OCI-LY7 (cell line): ENCODE results near the gene DAB1.

Source experiments
- EZH2phosphoT487 ChIP-seq: fragments of 200-600 bp; sonication (generic); IDR thresholded peaks from 2 replicates; pipeline ENCODE4 v1.6.1; 2018; ENCODE audit warnings: low read depth, borderline replicate concordance, mild to moderate bottlenecking, mixed run types, antibody characterized with exemption, low read length, moderate library complexity, mixed read lengths
- TF ChIP-seq, protein P1 (sequence below): fragments of 200-600 bp; sonication (generic); conservative IDR thresholded peaks from 2 replicates; pipeline ENCODE4 v1.5.1; 2014; ENCODE audit warnings: mild to moderate bottlenecking, antibody characterized with exemption, low read length, moderate library complexity, mixed read lengths

DNA sequence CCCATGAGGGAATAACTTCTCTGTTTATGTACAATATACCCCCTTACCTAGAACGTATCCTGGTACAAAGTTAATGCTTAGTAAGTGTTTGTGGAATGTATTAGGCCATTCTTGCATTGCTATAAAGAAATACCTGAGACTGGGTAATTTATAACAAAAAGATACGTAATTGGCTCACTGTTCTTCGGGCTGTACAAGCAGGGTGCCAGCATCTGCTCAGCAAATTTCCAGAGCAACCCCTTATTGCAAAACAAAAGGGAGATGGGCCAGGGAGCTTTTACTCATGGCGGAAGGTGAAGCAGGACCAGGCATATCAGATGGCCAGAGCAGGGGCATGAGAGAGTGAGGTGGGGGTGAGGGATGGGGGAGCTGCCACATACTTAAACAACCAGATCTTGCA, 334.6 kb downstream of the DAB1 start:
- TF ChIP-seq, protein P1, sequence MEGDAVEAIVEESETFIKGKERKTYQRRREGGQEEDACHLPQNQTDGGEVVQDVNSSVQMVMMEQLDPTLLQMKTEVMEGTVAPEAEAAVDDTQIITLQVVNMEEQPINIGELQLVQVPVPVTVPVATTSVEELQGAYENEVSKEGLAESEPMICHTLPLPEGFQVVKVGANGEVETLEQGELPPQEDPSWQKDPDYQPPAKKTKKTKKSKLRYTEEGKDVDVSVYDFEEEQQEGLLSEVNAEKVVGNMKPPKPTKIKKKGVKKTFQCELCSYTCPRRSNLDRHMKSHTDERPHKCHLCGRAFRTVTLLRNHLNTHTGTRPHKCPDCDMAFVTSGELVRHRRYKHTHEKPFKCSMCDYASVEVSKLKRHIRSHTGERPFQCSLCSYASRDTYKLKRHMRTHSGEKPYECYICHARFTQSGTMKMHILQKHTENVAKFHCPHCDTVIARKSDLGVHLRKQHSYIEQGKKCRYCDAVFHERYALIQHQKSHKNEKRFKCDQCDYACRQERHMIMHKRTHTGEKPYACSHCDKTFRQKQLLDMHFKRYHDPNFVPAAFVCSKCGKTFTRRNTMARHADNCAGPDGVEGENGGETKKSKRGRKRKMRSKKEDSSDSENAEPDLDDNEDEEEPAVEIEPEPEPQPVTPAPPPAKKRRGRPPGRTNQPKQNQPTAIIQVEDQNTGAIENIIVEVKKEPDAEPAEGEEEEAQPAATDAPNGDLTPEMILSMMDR: no peak
- TF ChIP-seq EZH2phosphoT487: no peak
